GM12864 (cell line): Measurements from ENCODE around the gene ASMTL.

Experiments used
- DNase-seq: peaks from one replicate; pipeline ENCODE4 v3.0.0-alpha.2; 2011; ENCODE audit warnings: low read depth
- H3K4me3 ChIP-seq: 2 replicates; pipeline ENCODE4 v1.5.1; 2011; ENCODE audit warnings: mild to moderate bottlenecking, low read depth, low read length, control low read depth
- CTCF ChIP-seq: IDR thresholded peaks from 2 replicates; pipeline ENCODE4 v1.5.1; 2011; ENCODE audit warnings: low read depth, mild to moderate bottlenecking, moderate library complexity, low read length, control low read depth, inconsistent platforms; ENCODE audit errors: missing control alignments

Gene ASMTL

GRCh38 chrX:1361910-1362309 lies 90.8 kb downstream of the ASMTL start:
- TF ChIP-seq CTCF: no peak
- DNase-seq: no peak
- H3K4me3 ChIP-seq: no peak overlapping the region

- no peak for DNase-seq
- H3K4me3 ChIP-seq: no peak overlapping the region
- TF ChIP-seq CTCF: no peak
These were observed 91.4 kb downstream of the ASMTL start for GRCh38 chrX:1361275-1361674.

- H3K4me3 ChIP-seq: no peak overlapping the region
- TF ChIP-seq CTCF: no peak
- DNase-seq: no peak
These were observed 92.5 kb downstream of the ASMTL start for GRCh38 chrX:1360171-1360570.

GRCh38 chrX:1359477-1359873 lies 93.2 kb downstream of the ASMTL start:
- H3K4me3 ChIP-seq: no peak overlapping the region
- DNase-seq: no peak
- no peak for TF ChIP-seq CTCF

GRCh38 chrX:1358793-1359476 lies 93.8 kb downstream of the ASMTL start:
- no peak for TF ChIP-seq CTCF
- H3K4me3 ChIP-seq: no peak overlapping the region
- no peak for DNase-seq

- H3K4me3 ChIP-seq: no peak overlapping the region
- no peak for TF ChIP-seq CTCF
- DNase-seq: no peak
These were observed 94.7 kb downstream of the ASMTL start for GRCh38 chrX:1357993-1358392.
